Stimulated activated CD8-positive, alpha-beta memory T cell treated with anti-CD3 and anti-CD28 coated beads, Interleukin-12 subunit alpha, Interleukin-12 subunit beta, amount 100 ng/mL, for 24 hours (primary cell): Measurements from ENCODE around the gene TRIM31.
"Not testable (repeated sequence)": the region's sequence is repeated elsewhere in the genome, so short reads cannot be mapped to it uniquely, and the experiment has no call there.

Experiments used
- DNase-seq: peaks from one replicate; pipeline ENCODE4 v3.0.0-alpha.2; 2020; ENCODE audit errors: extremely low read depth

Gene TRIM31

DNA sequence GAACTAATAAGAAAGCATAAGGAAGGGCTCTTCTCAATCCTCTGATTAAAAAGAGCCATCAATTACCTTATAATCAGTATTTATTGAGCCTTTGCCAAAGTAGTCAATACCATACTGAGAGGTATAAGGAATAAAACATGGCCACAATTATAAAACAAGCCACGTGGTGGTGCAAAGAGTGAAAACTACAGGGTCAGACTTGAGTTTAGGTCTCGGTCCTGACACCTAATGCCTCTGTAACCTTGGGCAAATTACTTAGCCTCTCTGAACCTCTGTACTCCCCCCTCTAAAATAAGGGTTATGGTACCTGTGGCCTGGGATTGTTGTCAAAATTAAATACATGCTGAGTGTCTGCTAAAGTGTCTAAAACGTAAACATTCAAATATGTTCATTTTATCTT, 36.3 kb upstream of the TRIM31 start:
- DNase-seq, result no peak

DNA sequence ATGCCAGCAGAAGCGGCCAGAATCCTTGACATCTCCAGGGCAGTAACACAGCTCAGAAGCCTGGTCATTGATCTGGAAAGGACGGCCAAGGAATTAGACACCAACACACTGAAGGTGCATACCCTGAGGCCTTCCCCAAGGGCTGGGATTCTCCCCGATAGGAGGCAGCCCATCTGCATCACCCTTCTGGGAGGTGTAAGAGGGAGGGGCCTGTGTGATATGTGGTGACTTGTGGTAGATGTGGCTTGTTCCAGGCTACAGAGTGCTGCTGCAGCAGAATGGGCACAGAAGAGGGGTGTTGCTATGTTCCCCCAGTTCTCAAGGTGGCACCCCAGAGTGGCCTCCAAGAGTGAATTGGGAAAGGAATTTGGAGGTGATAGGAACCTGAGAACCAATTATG, 34.2 kb upstream of the TRIM31 start:
- DNase-seq, result no peak

DNA sequence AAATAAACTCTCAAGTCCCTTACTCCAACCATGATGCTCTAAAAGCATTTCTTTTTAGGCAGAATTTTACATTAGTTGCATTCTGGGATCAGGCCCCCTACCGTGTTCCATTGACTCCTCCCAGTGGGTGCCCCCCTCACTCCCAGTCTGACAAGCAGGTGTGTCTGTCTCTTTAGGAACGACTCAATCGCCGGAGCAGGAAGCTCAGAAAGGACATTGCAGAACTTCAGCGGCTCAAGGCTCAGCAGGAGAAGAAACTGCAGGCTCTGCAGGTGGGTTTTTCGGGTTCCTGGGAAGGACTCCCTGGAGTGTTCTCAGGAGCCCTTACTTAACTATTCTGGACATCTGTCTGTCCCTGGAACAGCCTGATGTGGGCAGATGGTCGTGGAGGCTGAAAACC, 32.9 kb upstream of the TRIM31 start:
- no peak for DNase-seq

DNA sequence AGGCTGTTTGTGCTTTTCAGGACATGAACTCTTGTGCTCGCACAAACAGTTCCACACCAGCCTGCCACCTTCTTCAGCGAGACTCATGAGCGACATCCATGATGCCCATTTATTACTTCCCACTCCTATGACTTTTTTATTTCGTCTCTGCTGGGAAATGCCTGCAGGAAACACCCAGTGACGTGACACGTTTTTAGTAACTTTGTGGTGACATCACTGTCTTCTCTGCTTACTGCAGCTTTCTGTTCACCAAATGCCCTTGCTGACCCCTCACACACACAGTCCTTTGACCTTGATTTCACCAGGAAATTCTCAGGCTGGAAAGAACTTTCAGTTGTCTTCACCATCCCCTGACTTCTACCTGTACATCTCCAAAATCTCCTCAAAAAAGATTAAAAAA, 31.9 kb upstream of the TRIM31 start:
- DNase-seq, result no peak

GRCh38 chr6:30143780-30144179, 30.9 kb upstream of the TRIM31 start:
- no peak for DNase-seq

- no peak for DNase-seq
Observed at GRCh38 chr6:30142665-30143064, 29.8 kb upstream of the TRIM31 start.

GRCh38 chr6:30140240-30140639, 27.4 kb upstream of the TRIM31 start:
- not testable (repeated sequence) for DNase-seq

- no peak for DNase-seq
Observed at GRCh38 chr6:30136570-30137286, 23.8 kb upstream of the TRIM31 start.

DNA sequence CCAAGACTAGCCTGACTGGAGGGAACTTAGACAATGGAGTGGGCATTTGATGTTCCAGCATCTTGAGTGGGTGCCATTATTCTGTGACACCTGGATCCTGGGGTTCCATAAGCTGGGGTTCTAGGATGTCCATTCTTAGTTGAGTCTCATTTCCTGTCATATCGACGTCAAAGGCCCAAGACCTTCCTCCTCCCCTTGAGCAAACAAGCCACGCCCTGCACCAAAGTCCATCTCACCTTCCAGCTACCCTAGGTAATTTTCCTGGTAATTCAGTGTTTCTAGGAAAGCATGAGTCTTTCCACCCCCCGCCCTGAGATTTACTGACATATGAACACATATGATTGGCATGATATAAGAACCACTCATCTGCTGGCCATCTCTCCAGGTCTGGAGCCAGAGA, 22.9 kb upstream of the TRIM31 start, which contains the start of gene TRIM40:
Gene TRIM40, plus strand, starts transcription at position 384 of the 400 bp plus-strand sequence. CDS start 897 bp downstream, outside the sequence.
- no peak for DNase-seq

GRCh38 chr6:30135147-30135546, 22.3 kb upstream of the TRIM31 start:
- DNase-seq, result no peak

GRCh38 chr6:30131947-30132497, 19.1 kb upstream of the TRIM31 start:
- DNase-seq, result no peak

GRCh38 chr6:30130887-30131862, 18.3 kb upstream of the TRIM31 start:
- DNase-seq, result peak; percentile 32

DNA sequence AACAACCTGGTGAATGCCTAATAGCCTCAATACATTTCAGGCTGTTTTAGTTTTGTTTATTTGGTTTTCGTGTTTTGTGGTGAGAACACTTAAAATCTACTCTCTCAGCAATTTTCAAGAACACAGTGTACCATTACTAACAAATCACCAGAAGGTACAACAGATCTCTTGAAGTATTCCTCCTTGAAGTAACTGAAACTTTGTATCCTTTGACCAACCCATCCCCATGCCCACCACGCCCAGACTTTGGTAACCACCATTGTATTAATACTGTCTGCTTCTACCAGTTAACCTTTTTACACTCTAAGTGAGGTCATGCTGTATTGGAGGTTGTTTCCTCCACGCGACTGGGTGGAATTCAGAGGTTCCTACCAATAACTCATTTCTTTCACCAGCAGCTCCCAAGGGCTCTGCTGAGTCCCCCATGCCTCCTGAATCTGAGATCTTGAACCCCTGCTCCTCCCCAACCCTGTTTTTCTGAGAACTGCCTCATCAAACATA, 17.3 kb upstream of the TRIM31 start:
- DNase-seq, result no peak

DNA sequence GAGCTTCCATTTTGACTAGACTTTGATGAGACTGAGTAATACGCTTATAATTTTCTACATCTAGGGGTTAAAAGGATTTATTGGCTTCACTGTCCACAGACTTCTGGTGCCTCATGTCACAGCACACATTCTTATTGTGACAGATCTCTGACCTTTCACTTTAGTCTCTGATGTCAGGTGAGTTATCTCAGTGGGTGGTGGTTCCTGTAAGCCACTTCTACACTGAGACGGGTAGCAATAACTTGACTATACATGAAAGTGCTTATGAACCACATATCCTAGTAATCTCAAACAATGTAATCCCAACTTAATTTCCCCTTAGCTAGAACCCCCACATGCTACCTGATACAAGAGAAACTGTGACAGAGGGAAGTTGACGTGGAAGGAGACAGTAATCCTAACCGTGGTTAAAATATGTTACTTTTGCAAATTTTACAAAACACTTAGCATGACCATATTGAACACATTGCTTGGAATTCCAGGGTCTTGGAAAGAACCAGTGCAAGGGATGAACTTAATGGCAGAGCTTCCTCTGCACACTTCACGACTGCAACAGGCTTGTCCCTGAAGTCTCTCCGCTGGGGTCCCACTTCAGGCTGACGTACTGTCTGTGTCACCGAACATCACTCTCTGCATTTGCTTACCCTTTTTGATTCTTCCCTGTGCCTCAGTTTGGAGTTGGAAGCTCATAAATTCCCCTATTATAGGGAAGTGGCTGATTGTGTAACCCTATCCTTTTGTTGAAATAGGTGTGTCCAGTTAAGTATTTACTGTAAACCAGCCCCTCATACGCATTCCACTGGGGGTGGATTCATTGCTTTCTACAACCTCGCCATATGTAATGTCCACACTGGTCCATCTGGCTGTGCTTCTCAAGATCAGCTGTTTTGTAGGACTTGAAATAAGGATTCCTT, 16.6 kb upstream of the TRIM31 start:
- no peak for DNase-seq

- no peak for DNase-seq
Observed at GRCh38 chr6:30127238-30128093, 14.6 kb upstream of the TRIM31 start.

DNA sequence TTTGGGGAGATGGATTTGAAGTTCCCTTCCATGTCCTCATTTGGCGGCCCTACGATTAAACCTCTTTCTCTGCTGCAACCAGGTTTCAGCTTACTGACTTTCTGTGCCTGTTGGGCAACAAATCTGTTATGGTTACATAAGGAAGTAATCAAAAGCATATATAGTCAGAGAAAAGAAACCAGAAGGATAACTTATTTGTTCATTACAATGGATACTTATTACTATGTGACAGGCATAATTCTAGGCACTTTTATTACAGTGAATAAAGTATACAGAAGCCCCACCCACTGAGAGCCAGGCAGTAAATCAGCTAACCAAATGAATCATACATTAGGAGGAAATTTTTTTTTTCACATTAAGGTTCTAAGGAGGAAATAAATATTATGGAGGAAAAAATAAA, 9.6 kb upstream of the TRIM31 start:
- DNase-seq, result no peak

- no peak for DNase-seq
Observed at GRCh38 chr6:30121446-30122366, 8.8 kb upstream of the TRIM31 start.

GRCh38 chr6:30118691-30119090, 5.8 kb upstream of the TRIM31 start:
- DNase-seq, result not testable (repeated sequence)

DNA sequence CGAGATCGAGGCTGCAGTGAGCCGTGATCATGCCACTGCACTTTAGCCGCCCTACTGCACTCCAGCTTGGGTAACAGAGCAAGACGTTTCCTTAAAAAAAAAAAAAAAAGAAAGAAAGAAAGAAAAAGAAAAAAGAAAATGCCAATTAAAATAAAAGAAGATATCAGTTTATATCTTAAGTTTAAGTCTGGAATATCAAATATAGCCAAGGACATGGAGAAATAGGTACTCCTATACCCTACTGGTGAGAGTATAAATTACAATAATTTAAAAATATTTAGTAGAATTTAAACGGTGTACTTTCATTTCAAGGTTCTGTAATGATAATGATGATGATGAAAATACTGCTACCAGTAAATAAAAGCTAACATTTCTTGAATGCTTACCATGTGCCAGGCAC, 3.8 kb upstream of the TRIM31 start:
- DNase-seq, result no peak
